Bronchial epithelial cell (primary cell): ENCODE measurements around the gene SRSF11. TPM values are rescaled to one million over a fixed set of nuclear protein-coding genes. Genes with fewer than 3 reads are reported as not detected.

ENCODE experiments used
- DNase-seq: peaks from one replicate; pipeline ENCODE4 v3.0.0-alpha.2; 2010; ENCODE audit warnings: low read depth
- FAIRE-seq: peaks from 2 replicates; lab custom pipeline; 2011; peaks lifted over from hg19 to GRCh38; lab: Jason Lieb, UNC
- H3K27me3 ChIP-seq: 2 replicates; pipeline ENCODE4 v1.5.1; 2011; ENCODE audit warnings: low read length; ENCODE audit not compliant: control insufficient read depth, insufficient read depth
- H3K36me3 ChIP-seq: 2 replicates; pipeline ENCODE4 v1.5.1; 2011; ENCODE audit warnings: low read length; ENCODE audit not compliant: control insufficient read depth, insufficient read depth
- H3K4me3 ChIP-seq: 2 replicates; pipeline ENCODE4 v1.5.1; 2011; ENCODE audit warnings: mild to moderate bottlenecking, low read depth, low read length, control low read depth
- CTCF ChIP-seq: IDR thresholded peaks from 2 replicates; pipeline ENCODE4 v1.5.1; 2011; ENCODE audit warnings: mild to moderate bottlenecking, moderate library complexity, low read length, control low read depth, inconsistent platforms; ENCODE audit not compliant: insufficient read depth, severe bottlenecking
- total RNA-seq: library from RNA; depleted of rRNA; stranded (reverse); fragments of >200 nt; gene quantifications from 2 replicates; pipeline ENCODE4 v1.2.1, GENCODE V29; 2014

The SRSF11 gene
- total RNA-seq, 1 donor from 2014 or later, result 62.9 TPM

GRCh38 chr1:70210820-70211219, 10.4 kb upstream of the SRSF11 start:
- H3K4me3 ChIP-seq, result no peak overlapping the region
- no peak for TF ChIP-seq CTCF
- DNase-seq, result no peak
- no peaks in the 10 kb centered on the region for H3K27me3 ChIP-seq
- H3K36me3 ChIP-seq, result peaks cover 6% of the 10 kb centered on the region
- no peak for FAIRE-seq

DNA sequence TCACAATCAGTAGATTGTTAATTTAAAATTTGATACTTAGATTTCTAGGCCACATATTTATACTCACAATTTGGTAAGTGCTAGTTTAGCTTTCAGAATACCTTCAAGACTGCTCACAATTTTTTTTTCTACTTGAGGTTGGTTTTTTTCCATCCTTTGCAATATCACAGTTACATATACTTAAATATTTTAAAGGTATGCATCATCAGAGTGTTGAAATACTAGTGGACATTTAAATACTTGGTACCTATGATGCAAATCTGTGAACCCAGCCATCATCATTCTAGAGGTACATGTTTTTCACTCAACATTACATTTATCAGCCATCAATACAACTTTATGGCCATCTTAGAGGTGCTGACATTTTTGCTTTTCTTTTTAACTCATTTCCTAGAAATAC, 9.6 kb upstream of the SRSF11 start:
- no peak for TF ChIP-seq CTCF
- Histone ChIP-seq H3K36me3 (peaks cover 6% of the 10 kb centered on the region), H3K4me3 (no peak overlapping the region), H3K27me3 (no peaks in the 10 kb centered on the region)
- FAIRE-seq, result no peak
- no peak for DNase-seq

- FAIRE-seq, result no peak
Observed at GRCh38 chr1:70220015-70220414, 1.2 kb upstream of the SRSF11 start.

GRCh38 chr1:70220517-70221237, 503 bp upstream of the SRSF11 start:
- FAIRE-seq, result no peak
- Histone ChIP-seq H3K27me3 (no peaks in the 10 kb centered on the region), H3K4me3 (peak overlapping the region; percentile 77), H3K36me3 (peaks cover 9% of the 10 kb centered on the region)
- DNase-seq, result no peak
- no peak for TF ChIP-seq CTCF

More at GRCh38 chr1:70220015-70220414, 1.2 kb upstream of the SRSF11 start:
- no peaks in the 10 kb centered on the region for H3K27me3 ChIP-seq
- no peak for DNase-seq
- peaks cover 6% of the 10 kb centered on the region for H3K36me3 ChIP-seq
- H3K4me3 ChIP-seq, result no peak overlapping the region
- TF ChIP-seq CTCF, result no peak

DNA sequence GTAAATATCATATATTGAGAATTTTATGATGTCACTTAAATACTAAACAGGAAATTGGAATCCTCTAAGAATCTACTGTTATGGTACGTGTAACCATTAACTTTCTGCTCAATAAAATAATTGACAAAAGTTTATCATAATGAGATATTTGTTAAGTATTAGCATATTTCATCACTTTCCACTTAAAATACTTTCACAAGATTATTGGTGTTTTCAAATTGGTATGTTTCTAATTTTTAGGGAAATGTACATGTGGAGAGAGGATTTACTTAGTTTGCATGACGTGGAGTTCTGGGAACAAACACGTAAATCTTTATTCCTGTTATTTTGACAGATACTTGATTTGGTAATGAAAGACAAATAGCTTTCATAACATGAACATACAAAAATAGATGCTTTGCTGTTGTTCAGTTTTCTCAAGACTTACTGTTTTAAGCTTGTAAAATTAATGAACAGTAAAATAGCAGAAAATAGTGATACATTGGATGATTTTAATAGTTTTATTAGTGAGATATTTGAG, 1.6 kb downstream of the SRSF11 start:
- TF ChIP-seq CTCF, result no peak
- FAIRE-seq, result no peak
- no peak for DNase-seq
- H3K36me3 ChIP-seq, result peaks cover 9% of the 10 kb centered on the region
- H3K4me3 ChIP-seq, result peak overlapping the region; percentile 77
- H3K27me3 ChIP-seq, result no peaks in the 10 kb centered on the region
